IMR-90 (cell line): ENCODE data around the gene C1orf141. TPM values are rescaled to one million over a fixed set of nuclear protein-coding genes. Genes with fewer than 3 reads are reported as not detected.

Experiments used
- ATAC-seq: fragments of 200-7000 bp; cut with Tn5 transposase; 2 replicates; pipeline ENCODE4 v1.9.1; 2020; ENCODE audit warnings: low read depth, mild to moderate bottlenecking, moderate library complexity
- BruUV-seq: library from RNA; stranded (reverse); fragments of 400-500 nt; replicated peaks from 2 replicates; lab custom pipeline; 2021; lab: Mats Ljungman, UMichigan
- CTCF ChIA-PET: fragments of 300-600 bp; formaldehyde crosslinking; extraction: SDS; loops from one replicate; lab custom pipeline; 2021; ENCODE audit warnings: antibody characterized with exemption; lab: Yijun Ruan, JAX
- POLR2A ChIA-PET: fragments of 300-600 bp; sonication (Branson Sonifier 250); formaldehyde crosslinking; loops from one replicate; lab custom pipeline; 2022; ENCODE audit warnings: antibody characterized with exemption; ENCODE audit not compliant: unreplicated experiment; lab: Charles Lee
- DNase-seq: peaks from one replicate; pipeline ENCODE4 v3.0.0; 2013
- H2AFZ ChIP-seq: replicated peaks from 2 replicates; pipeline ENCODE3; 2013; ENCODE audit warnings: low read length, mild to moderate bottlenecking; ENCODE audit not compliant: poor library complexity
- H2AK5ac ChIP-seq: 2 replicates; pipeline ENCODE4 v1.6.1; 2013; ENCODE audit warnings: low read depth, low read length, inconsistent platforms
- H2AK9ac ChIP-seq: replicated peaks from 2 replicates; pipeline ENCODE3; 2013; ENCODE audit warnings: mild to moderate bottlenecking, low read depth, low read length, moderate library complexity; ENCODE audit not compliant: poor library complexity
- H2BK120ac ChIP-seq: 2 replicates; pipeline ENCODE4 v1.6.1; 2013; ENCODE audit warnings: low read depth, low read length, inconsistent platforms
- H2BK15ac ChIP-seq: 3 replicates; pipeline ENCODE4 v1.6.1; 2013; ENCODE audit warnings: low read depth, low read length, inconsistent platforms
- H2BK20ac ChIP-seq: 2 replicates; pipeline ENCODE4 v1.6.1; 2013; ENCODE audit warnings: low read depth, mild to moderate bottlenecking, inconsistent platforms, low read length, moderate library complexity
- H2BK5ac ChIP-seq: 2 replicates; pipeline ENCODE4 v1.6.1; 2013; ENCODE audit warnings: mild to moderate bottlenecking, low read depth, low read length, inconsistent platforms; ENCODE audit not compliant: poor library complexity, severe bottlenecking
- H3K14ac ChIP-seq: replicated peaks from 2 replicates; pipeline ENCODE4 v1.6.1; 2013; ENCODE audit warnings: low read depth, low read length, inconsistent platforms
- H3K18ac ChIP-seq: 2 replicates; pipeline ENCODE4 v1.6.1; 2013; ENCODE audit warnings: low read depth, low read length, control low read depth
- H3K23ac ChIP-seq: 2 replicates; pipeline ENCODE4 v1.6.1; 2013; ENCODE audit warnings: low read depth, low read length, inconsistent platforms
- H3K27ac ChIP-seq: 2 replicates; pipeline ENCODE4 v1.5.1; 2013; ENCODE audit warnings: mild to moderate bottlenecking, control low read depth, low read length; ENCODE audit not compliant: insufficient read depth
- H3K27me3 ChIP-seq: 2 replicates; pipeline ENCODE4 v1.6.1; 2013; ENCODE audit warnings: low read length; ENCODE audit not compliant: control insufficient read depth, insufficient read depth
- H3K36me3 ChIP-seq: 2 replicates; pipeline ENCODE4 v1.6.1; 2013; ENCODE audit warnings: low read length, mixed read lengths; ENCODE audit not compliant: control insufficient read depth, insufficient read depth
- H3K4ac ChIP-seq: 2 replicates; pipeline ENCODE4 v1.6.1; 2013; ENCODE audit warnings: low read depth, low read length, inconsistent platforms
- H3K4me1 ChIP-seq: 2 replicates; pipeline ENCODE4 v1.6.1; 2013; ENCODE audit warnings: low read length, mixed read lengths; ENCODE audit not compliant: control insufficient read depth, insufficient read depth
- H3K4me2 ChIP-seq: 2 replicates; pipeline ENCODE4 v1.6.1; 2013; ENCODE audit warnings: low read depth, mild to moderate bottlenecking, control low read depth, low read length, moderate library complexity
- H3K4me3 ChIP-seq: 2 replicates; pipeline ENCODE4 v1.5.1; 2013; ENCODE audit warnings: low read depth, mild to moderate bottlenecking, control low read depth, low read length, moderate library complexity; ENCODE audit not compliant: insufficient read depth
- H3K56ac ChIP-seq: 2 replicates; pipeline ENCODE4 v1.6.1; 2013; ENCODE audit warnings: low read length, inconsistent platforms; ENCODE audit not compliant: insufficient read depth; ENCODE audit errors: extremely low read depth
- H3K79me1 ChIP-seq, 2 experiments: 2 replicates each; pipeline ENCODE4 v1.6.1; 2013; ENCODE audit warnings: low read length in 2 of 2, inconsistent platforms in 1 of 2, low read depth in 1 of 2
- H3K9ac ChIP-seq: 2 replicates; pipeline ENCODE4 v1.6.1; 2013; ENCODE audit warnings: low read depth, low read length, control low read depth
- H3K9me1 ChIP-seq: 2 replicates; pipeline ENCODE4 v1.6.1; 2013; ENCODE audit warnings: low read length, inconsistent platforms; ENCODE audit not compliant: insufficient read depth
- H3K9me3 ChIP-seq: 2 replicates; pipeline ENCODE4 v1.6.1; 2013; ENCODE audit warnings: low read length; ENCODE audit not compliant: control insufficient read depth, insufficient read depth
- H4K20me1 ChIP-seq: 2 replicates; pipeline ENCODE4 v1.6.1; 2013; ENCODE audit warnings: low read length, inconsistent platforms; ENCODE audit not compliant: insufficient read depth
- H4K5ac ChIP-seq: 2 replicates; pipeline ENCODE4 v1.6.1; 2013; ENCODE audit warnings: mild to moderate bottlenecking, low read depth, low read length, control low read depth
- H4K8ac ChIP-seq, 2 experiments: 2 replicates each; pipeline ENCODE4 v1.6.1; 2013; ENCODE audit warnings: low read depth in 2 of 2, low read length in 2 of 2, control low read depth in 1 of 2, inconsistent platforms in 1 of 2
- H4K91ac ChIP-seq: 2 replicates; pipeline ENCODE4 v1.6.1; 2013; ENCODE audit warnings: low read depth, low read length, inconsistent platforms; ENCODE audit not compliant: insufficient read depth
- CEBPB ChIP-seq: IDR thresholded peaks from 2 replicates; pipeline ENCODE4 v1.6.1; 2012; ENCODE audit warnings: low read depth, low read length, improper control_type of control experiment
- CHD1 ChIP-seq: IDR thresholded peaks from 2 replicates; pipeline ENCODE4 v1.6.1; 2012; ENCODE audit warnings: low read depth, low read length, improper control_type of control experiment
- CTCF ChIP-seq: conservative IDR thresholded peaks from 2 replicates; pipeline ENCODE4 v1.5.1; 2012; ENCODE audit warnings: mild to moderate bottlenecking, low read depth, low read length, improper control_type of control experiment
- WGBS, 2 experiments: methylation state at CpG; one replicate each; pipeline versions ENCODE4 v1.1.5 to v1.1.7; 2013; ENCODE audit warnings: missing lambda C conversion rate in 2 of 2; ENCODE audit not compliant: insufficient read length in 1 of 2; ENCODE audit errors: extremely low coverage in 2 of 2; 5-methylcytosine and 5-hydroxymethylcytosine counted together
- dilution Hi-C: fragments of 300-500 bp; cut with HindIII; formaldehyde crosslinking; loops from one replicate; pipeline ENCODE4 v1.14.3; 2018; ENCODE audit warnings: low sequenced_read_pairs; ENCODE audit not compliant: unreplicated experiment
- in situ Hi-C: fragments of 300-500 bp; cut with MboI; formaldehyde crosslinking; loops from 3 replicates; pipeline ENCODE4 v1.14.3; 2019; ENCODE audit warnings: low sequenced_read_pairs, inconsistent platforms, mixed read lengths
- intact Hi-C: fragments of 100-400 bp; cut with micrococcal nuclease; formaldehyde crosslinking; loops from 2 replicates; pipeline ENCODE4 v1.10.0; 2022
- polyA plus RNA-seq, 3 experiments: library from polyadenylated mRNA; depleted of rRNA; stranded (reverse); fragments of >200 nt; gene quantifications; 2 replicates each; pipeline ENCODE4 v1.2.3, GENCODE V29; 2012; ENCODE audit warnings: low replicate concordance in 1 of 3
- total RNA-seq: library from RNA; depleted of rRNA; stranded (reverse); fragments of >200 nt; gene quantifications from 2 replicates; pipeline ENCODE4 v1.2.3, GENCODE V29; 2012

C1orf141 gene
- total and polyA plus RNA-seq, 2 of the 4 experiments (the other 2 are of a cell fraction) = not detected

DNA sequence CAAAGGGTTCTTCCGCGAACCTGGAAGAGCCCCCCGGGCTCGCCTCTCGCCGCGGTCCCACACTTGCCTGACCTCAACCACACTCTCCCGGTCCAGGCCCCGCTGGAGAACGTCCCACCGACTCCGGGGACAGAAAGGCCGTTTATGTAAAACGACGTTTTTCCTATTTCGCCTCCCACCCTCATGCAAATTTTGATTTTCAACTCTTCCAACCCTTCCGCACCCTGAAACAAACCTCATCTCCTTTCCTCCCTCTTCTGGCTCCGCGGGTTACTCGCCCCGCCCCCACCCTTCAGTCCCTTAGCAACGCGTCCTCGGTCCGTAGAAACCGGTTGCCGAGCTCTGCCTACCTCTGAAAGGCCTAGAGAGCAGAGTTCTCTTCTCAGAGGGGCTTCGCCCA, at the start of gene C1orf141 (continued):
- no peak for TF ChIP-seq CTCF

GRCh38 chr1:67175530-67176087, 40.8 kb upstream of the C1orf141 start:
- Histone ChIP-seq H3K4ac (no peak overlapping the region), H2AFZ (no peak overlapping the region), H3K56ac (no peak overlapping the region), H2BK120ac (no peak overlapping the region), H3K9me1 (no peaks in the 10 kb centered on the region), H4K8ac (no peak overlapping the region), H3K9me3 (no peaks in the 10 kb centered on the region), H3K27me3 (peaks cover 5% of the 10 kb centered on the region; the same call in 1 of the 2 replicates), H4K91ac (no peak overlapping the region), H3K9ac (no peak overlapping the region), H4K20me1 (no peaks in the 10 kb centered on the region), H3K4me3 (no peak overlapping the region), H3K23ac (no peak overlapping the region), H3K27ac (no peak overlapping the region), H2BK5ac (no peak overlapping the region), H3K14ac (no peak overlapping the region), H3K4me1 (no peaks in the 10 kb centered on the region), H2AK9ac (no peak overlapping the region), H2AK5ac (no peak overlapping the region), H4K5ac (no peak overlapping the region), H3K18ac (no peak overlapping the region), H2BK15ac (no peak overlapping the region), H3K4me2 (no peak overlapping the region), H3K79me1 (no peaks in the 10 kb centered on the region), H3K36me3 (no peaks in the 10 kb centered on the region), H2BK20ac (no peak overlapping the region)
- no peak for DNase-seq
- ATAC-seq = no peak
- ChIA-PET POLR2A (no interaction called here), CTCF (no interaction called here)
- TF ChIP-seq CEBPB = no peak
- TF ChIP-seq CHD1 = no peak
- WGBS, 2 experiments = no CpG with 5 or more reads among the region's 3 CpGs
- intact Hi-C loops (no loop called here), dilution Hi-C loops (no loop called here), in situ Hi-C loops (no loop called here)
- BruUV-seq = no TSS peak
